Loucy (cell line): ENCODE measurements around the gene FAM76B.

Source experiments
- CTCF ChIP-seq: fragments of 200-600 bp; sonication (generic); conservative IDR thresholded peaks from 2 replicates; pipeline ENCODE4 v1.5.1; 2014; ENCODE audit warnings: mild to moderate bottlenecking, antibody characterized with exemption, low read length
- EZH2phosphoT487 ChIP-seq: fragments of 200-600 bp; IDR thresholded peaks from 2 replicates; pipeline ENCODE4 v1.6.1; 2018; ENCODE audit warnings: antibody characterized with exemption, mild to moderate bottlenecking, moderate library complexity, borderline replicate concordance

- no peak for TF ChIP-seq CTCF
- TF ChIP-seq EZH2phosphoT487 = no peak
These were observed 52.8 kb downstream of the FAM76B start for GRCh38 chr11:95736809-95737208.
